Measurements from ENCODE around the gene TOE1. TPM values are rescaled to one million over a fixed set of nuclear protein-coding genes. Genes with fewer than 3 reads are reported as not detected.
"Not testable (repeated sequence)": the region's sequence is repeated elsewhere in the genome, so short reads cannot be mapped to it uniquely, and the experiment has no call there.

The TOE1 gene
- polyA plus RNA-seq, 1 of the 3 experiments (the other 2 are of a cell fraction): 19.1 TPM

DNA sequence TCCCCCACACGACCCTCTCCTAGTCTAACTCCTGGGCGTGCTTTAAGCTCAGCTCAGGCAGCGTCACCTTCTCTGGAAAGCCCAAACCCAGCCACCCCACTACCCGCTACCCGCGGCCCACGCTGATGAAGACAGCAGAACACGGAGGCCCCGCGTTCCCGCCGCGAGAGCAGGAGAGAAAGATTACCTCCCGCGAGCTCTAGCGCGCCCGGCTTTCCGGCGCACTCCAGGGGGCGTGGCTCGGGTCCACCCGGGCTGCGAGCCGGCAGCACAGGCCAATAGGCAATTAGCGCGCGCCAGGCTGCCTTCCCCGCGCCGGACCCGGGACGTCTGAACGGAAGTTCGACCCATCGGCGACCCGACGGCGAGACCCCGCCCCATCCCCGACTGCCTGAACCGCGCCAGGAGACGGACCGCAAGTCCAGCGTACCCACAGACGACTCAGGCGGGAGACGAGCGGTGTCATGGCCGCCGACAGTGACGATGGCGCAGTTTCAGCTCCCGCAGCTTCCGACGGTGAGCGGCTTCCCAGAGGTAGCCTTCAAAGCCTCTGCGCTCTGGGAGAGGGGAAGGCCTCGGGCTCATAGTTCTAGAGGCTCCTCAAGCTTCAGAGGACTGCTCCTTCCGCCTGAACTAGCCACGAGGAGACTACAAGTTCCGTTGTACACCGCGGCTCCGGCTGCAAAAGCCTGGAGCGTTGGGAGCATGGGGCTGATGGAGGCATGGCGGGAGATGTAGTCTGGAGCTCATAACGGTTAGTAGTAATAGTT, at the start of gene TOE1, which contains the start of gene MUTYH (continued):
- TF ChIP-seq, protein P1, sequence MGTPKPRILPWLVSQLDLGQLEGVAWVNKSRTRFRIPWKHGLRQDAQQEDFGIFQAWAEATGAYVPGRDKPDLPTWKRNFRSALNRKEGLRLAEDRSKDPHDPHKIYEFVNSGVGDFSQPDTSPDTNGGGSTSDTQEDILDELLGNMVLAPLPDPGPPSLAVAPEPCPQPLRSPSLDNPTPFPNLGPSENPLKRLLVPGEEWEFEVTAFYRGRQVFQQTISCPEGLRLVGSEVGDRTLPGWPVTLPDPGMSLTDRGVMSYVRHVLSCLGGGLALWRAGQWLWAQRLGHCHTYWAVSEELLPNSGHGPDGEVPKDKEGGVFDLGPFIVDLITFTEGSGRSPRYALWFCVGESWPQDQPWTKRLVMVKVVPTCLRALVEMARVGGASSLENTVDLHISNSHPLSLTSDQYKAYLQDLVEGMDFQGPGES (IDR thresholded peaks at IDR 0.05; ENCODE audit: low read depth, low read length): no peak
- TF ChIP-seq JUND (IDR thresholded peaks at IDR 0.05) (no peak), NRF1 (IDR thresholded peaks at IDR 0.05; ENCODE audit: low read depth, low read length) (no peak), TEAD4 (IDR thresholded peaks at IDR 0.05; ENCODE audit: borderline replicate concordance, insufficient read depth) (no peak), RXRA (IDR thresholded peaks at IDR 0.05; ENCODE audit: borderline replicate concordance, low read depth) (no peak; the same call in 1 of the 2 replicates), NFIC (IDR thresholded peaks at IDR 0.05; ENCODE audit: borderline replicate concordance) (no peak), FOXM1 (IDR thresholded peaks at IDR 0.05; ENCODE audit: low read depth) (no peak), FOSL2 (IDR thresholded peaks at IDR 0.05; ENCODE audit: borderline replicate concordance, low read depth) (no peak), MXI1 (IDR thresholded peaks at IDR 0.05; ENCODE audit: low read depth, low read length) (no peak; the same call in 1 of the 2 replicates), GATA2 (CRISPR knock-in tag; IDR thresholded peaks at IDR 0.05) (no peak), GABPA (IDR thresholded peaks at IDR 0.05; ENCODE audit: low read depth) (peak; percentile 66), SIN3A (IDR thresholded peaks at IDR 0.05; ENCODE audit: borderline replicate concordance, low read depth, low read length) (0 out of 2 replicates have a peak, but pooled peaks have one; percentile 10), POLR2AphosphoS5 (IDR thresholded peaks at IDR 0.05; ENCODE audit: low read depth, low read length) (peak; percentile 88), FOXJ3 (CRISPR knock-in tag; IDR thresholded peaks at IDR 0.05) (no peak)

DNA sequence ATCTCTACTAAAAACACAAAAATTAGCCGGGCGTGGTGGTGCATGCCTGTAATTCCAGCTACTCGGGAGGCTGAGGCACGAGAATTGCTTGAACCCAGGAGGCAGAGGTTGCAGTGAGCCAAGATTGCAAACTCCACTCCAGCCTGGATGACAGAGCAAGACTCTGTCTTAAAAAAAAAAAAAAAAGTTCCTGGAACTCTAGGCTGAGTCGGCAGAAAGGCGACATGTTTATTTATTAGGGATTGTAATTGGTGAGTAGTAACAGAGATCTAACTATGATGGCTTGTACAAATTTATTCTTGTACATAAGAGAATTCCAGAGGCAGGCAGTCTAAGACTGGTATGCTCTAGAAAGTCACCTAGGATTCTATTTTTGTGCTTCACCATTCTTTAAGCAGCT, 49.0 kb upstream of the TOE1 start:
- H2AFZ ChIP-seq (ENCODE audit: low read depth); H3K9me3 ChIP-seq; H3K9me2 ChIP-seq; H3K4me2 ChIP-seq; H4K20me1 ChIP-seq (ENCODE audit: insufficient read depth); H3K9ac ChIP-seq; POLR2A ChIA-PET; H3K4me1 ChIP-seq (ENCODE audit: control insufficient read depth in 1 of 2, insufficient read depth in 2 of 2, low read depth in 1 of 2, low read length in 1 of 2); H3K36me3 ChIP-seq (replicated peaks in 1 of 2; ENCODE audit: control insufficient read depth in 1 of 2, insufficient read depth in 2 of 2, low read length in 1 of 2); DNase-seq; H3K4me3 ChIP-seq (ENCODE audit: low read depth in 2 of 2, low read length in 1 of 2); H3K27ac ChIP-seq (ENCODE audit: low read depth in 2 of 2, low read length in 1 of 2); H3K27me3 ChIP-seq (ENCODE audit: insufficient read depth); H3F3A ChIP-seq (replicated peaks; ENCODE audit: insufficient read depth); H3K79me2 ChIP-seq (ENCODE audit: insufficient read depth): not testable (repeated sequence)
- WGBS (ENCODE audit: low lambda C conversion rate): 78% methylated on average over 6 of the region's 6 CpGs
- CTCF ChIA-PET: interaction anchor here (1.8 to 4.0 kb wide), 4 partner anchors 9 to 279 kb away, joined by 6 to 26 read pairs (median 12); partner anchors contain the start of gene UROD

DNA sequence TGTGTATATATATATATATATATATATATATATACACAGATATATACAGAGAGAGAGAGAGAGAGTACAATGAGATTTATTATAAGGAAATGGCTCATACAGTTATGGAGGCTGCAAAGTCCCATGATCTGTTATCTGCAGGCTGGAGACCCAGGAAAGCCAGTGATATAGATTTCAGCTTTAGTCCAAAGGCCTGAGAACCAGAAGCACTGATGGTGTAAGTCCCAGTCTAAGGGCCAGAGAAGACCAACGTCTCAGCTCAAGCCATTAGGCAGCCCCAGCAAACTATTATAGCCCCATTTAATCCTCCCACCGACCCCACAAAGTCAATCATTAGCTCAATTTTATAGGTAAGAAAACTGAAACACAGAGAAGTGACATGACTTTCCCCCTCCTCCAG, 48.3 kb upstream of the TOE1 start:
- Histone ChIP-seq H4K20me1 (ENCODE audit: insufficient read depth) (no peaks in the 10 kb centered on the region), H3K4me2 (no peak overlapping the region), H3K27me3 (ENCODE audit: insufficient read depth) (no peaks in the 10 kb centered on the region), H2AFZ (ENCODE audit: low read depth) (no peak overlapping the region), H3K9me3 (no peaks in the 10 kb centered on the region), H3K27ac (ENCODE audit: low read depth in 2 of 2, low read length in 1 of 2) (no peak overlapping the region), H3K79me2 (ENCODE audit: insufficient read depth) (no peaks in the 10 kb centered on the region), H3F3A (replicated peaks; ENCODE audit: insufficient read depth) (no peaks in the 10 kb centered on the region), H3K9me2 (no peaks in the 10 kb centered on the region), H3K36me3 (replicated peaks in 1 of 2; ENCODE audit: control insufficient read depth in 1 of 2, insufficient read depth in 2 of 2, low read length in 1 of 2) (no peaks in the 10 kb centered on the region), H3K4me3 (ENCODE audit: low read depth in 2 of 2, low read length in 1 of 2) (no peak overlapping the region), H3K9ac (no peak overlapping the region), H3K4me1 (ENCODE audit: control insufficient read depth in 1 of 2, insufficient read depth in 2 of 2, low read depth in 1 of 2, low read length in 1 of 2) (no peaks in the 10 kb centered on the region)
- 40% methylated on average over 2 of the region's 2 CpGs for WGBS (ENCODE audit: low lambda C conversion rate)
- TF ChIP-seq, protein P2, sequence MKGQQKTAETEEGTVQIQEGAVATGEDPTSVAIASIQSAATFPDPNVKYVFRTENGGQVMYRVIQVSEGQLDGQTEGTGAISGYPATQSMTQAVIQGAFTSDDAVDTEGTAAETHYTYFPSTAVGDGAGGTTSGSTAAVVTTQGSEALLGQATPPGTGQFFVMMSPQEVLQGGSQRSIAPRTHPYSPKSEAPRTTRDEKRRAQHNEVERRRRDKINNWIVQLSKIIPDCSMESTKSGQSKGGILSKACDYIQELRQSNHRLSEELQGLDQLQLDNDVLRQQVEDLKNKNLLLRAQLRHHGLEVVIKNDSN (IDR thresholded peaks at IDR 0.05; ENCODE audit: borderline replicate concordance, low read depth): no peak
- no peak for TF ChIP-seq ELF1 (IDR thresholded peaks at IDR 0.05)
- TF ChIP-seq FOXM1 (IDR thresholded peaks at IDR 0.05; ENCODE audit: low read depth): no peak
- TF ChIP-seq TAF1 (IDR thresholded peaks at IDR 0.05; ENCODE audit: borderline replicate concordance, low read depth, low read length): no peak
- TF ChIP-seq MXI1 (IDR thresholded peaks at IDR 0.05; ENCODE audit: low read depth, low read length): no peak
- no peak for TF ChIP-seq FOSL2 (IDR thresholded peaks at IDR 0.05; ENCODE audit: borderline replicate concordance, low read depth)
- ChIA-PET CTCF (interaction anchor here (1.8 to 4.0 kb wide), 4 partner anchors 8 to 279 kb away, joined by 6 to 26 read pairs (median 12); partner anchors contain the start of gene UROD), POLR2A (no interaction called here)
- DNase-seq: no peak

All from SK-N-SH (cell line).